HEK293 (cell line): ENCODE results near the gene B4GALT3.

Experiments
- CTCF ChIA-PET: fragments of 350-600 bp; formaldehyde crosslinking; extraction: SDS; loops from one replicate; lab custom pipeline; 2021; ENCODE audit warnings: antibody characterized with exemption; lab: Yijun Ruan, JAX
- POLR2A ChIA-PET: fragments of 300-600 bp; formaldehyde crosslinking; extraction: SDS; loops from one replicate; lab custom pipeline; 2020; ENCODE audit warnings: antibody characterized with exemption, inconsistent platforms; lab: Yijun Ruan, JAX
- H3K27ac ChIP-seq: fragments of 200-500 bp; sonication (Bioruptor generic); 2 replicates; pipeline ENCODE4 v1.5.1; 2014; ENCODE audit warnings: low read depth, low read length, control low read depth, inconsistent platforms; ENCODE audit errors: extremely low read depth
- H3K36me3 ChIP-seq, 2 experiments: fragments of 200-500 bp in 1 of 2; sonication (Bioruptor generic) in 1 of 2; 1 replicate in 1 of 2; 2 replicates in 1 of 2; pipeline ENCODE4 v1.5.1; 2014 to 2017; ENCODE audit warnings: inconsistent platforms in 2 of 2, low read length in 2 of 2; ENCODE audit not compliant: control insufficient read depth in 2 of 2, insufficient read depth in 1 of 2
- H3K4me1 ChIP-seq: fragments of 200-500 bp; sonication (Bioruptor generic); 2 replicates; pipeline ENCODE4 v1.5.1; 2014; ENCODE audit warnings: mild to moderate bottlenecking, low read length, inconsistent platforms; ENCODE audit not compliant: control insufficient read depth, insufficient read depth
- H3K4me3 ChIP-seq: 2 replicates; pipeline ENCODE4 v1.5.1; 2011; ENCODE audit warnings: low read depth, mild to moderate bottlenecking, control low read depth, low read length, moderate library complexity
- H3K9me3 ChIP-seq: fragments of 200-500 bp; sonication (Bioruptor generic); 2 replicates; pipeline ENCODE4 v1.5.1; 2014; ENCODE audit warnings: low read depth, low read length, inconsistent platforms; ENCODE audit not compliant: control insufficient read depth, insufficient read depth
- GLIS2 ChIP-seq: fragments of 450-650 bp; formaldehyde crosslinking; IDR thresholded peaks from 2 replicates; pipeline ENCODE4 v1.5.1; 2016; ENCODE audit warnings: missing biosample characterization, missing genetic modification characterization
- SALL2 ChIP-seq: fragments of 450-650 bp; formaldehyde crosslinking; IDR thresholded peaks from 2 replicates; pipeline ENCODE4 v1.5.0; 2017; ENCODE audit warnings: missing biosample characterization, mild to moderate bottlenecking, missing genetic modification characterization, borderline replicate concordance
- SP3 ChIP-seq: fragments of 450-650 bp; formaldehyde crosslinking; IDR thresholded peaks from 2 replicates; pipeline ENCODE4 v1.5.1; 2016; ENCODE audit warnings: missing biosample characterization, missing genetic modification characterization
- SP7 ChIP-seq: fragments of 450-650 bp; formaldehyde crosslinking; IDR thresholded peaks from 2 replicates; pipeline ENCODE4 v1.5.1; 2016; ENCODE audit warnings: missing biosample characterization, missing genetic modification characterization
- YY2 ChIP-seq: fragments of 450-650 bp; formaldehyde crosslinking; IDR thresholded peaks from 2 replicates; pipeline ENCODE4 v1.5.1; 2016; ENCODE audit warnings: missing biosample characterization, missing genetic modification characterization
- ZNF24 ChIP-seq: fragments of 450-650 bp; formaldehyde crosslinking; IDR thresholded peaks from 2 replicates; pipeline ENCODE4 v1.5.1; 2016; ENCODE audit warnings: missing biosample characterization, missing genetic modification characterization
- ZNF324 ChIP-seq: fragments of 450-650 bp; formaldehyde crosslinking; IDR thresholded peaks from 2 replicates; pipeline ENCODE4 v1.5.1; 2016; ENCODE audit warnings: missing biosample characterization, missing genetic modification characterization
- ZNF391 ChIP-seq: fragments of 450-650 bp; formaldehyde crosslinking; IDR thresholded peaks from 2 replicates; pipeline ENCODE4 v1.5.1; 2016; ENCODE audit warnings: low read depth, missing biosample characterization, missing genetic modification characterization, borderline replicate concordance
- ZNF394 ChIP-seq: fragments of 450-650 bp; formaldehyde crosslinking; IDR thresholded peaks from 2 replicates; pipeline ENCODE4 v1.5.1; 2016; ENCODE audit warnings: missing biosample characterization, missing genetic modification characterization, mild to moderate bottlenecking, moderate library complexity, borderline replicate concordance
- ZNF423 ChIP-seq: fragments of 450-650 bp; formaldehyde crosslinking; IDR thresholded peaks from 2 replicates; pipeline ENCODE4 v1.5.1; 2016; ENCODE audit warnings: missing biosample characterization, missing genetic modification characterization
- ZNF561 ChIP-seq: fragments of 450-650 bp; IDR thresholded peaks from 2 replicates; pipeline ENCODE4 v1.5.1; 2018; ENCODE audit warnings: missing biosample characterization, missing genetic modification characterization, borderline replicate concordance
- ZNF624 ChIP-seq: fragments of 450-650 bp; formaldehyde crosslinking; IDR thresholded peaks from 2 replicates; pipeline ENCODE4 v1.5.1; 2017; ENCODE audit warnings: missing biosample characterization, missing genetic modification characterization
- ZNF701 ChIP-seq: fragments of 450-650 bp; formaldehyde crosslinking; IDR thresholded peaks from 2 replicates; pipeline ENCODE4 v1.5.1; 2016; ENCODE audit warnings: missing biosample characterization, missing genetic modification characterization
- ZNF768 ChIP-seq: fragments of 450-650 bp; formaldehyde crosslinking; IDR thresholded peaks from 2 replicates; pipeline ENCODE4 v1.5.1; 2018; ENCODE audit warnings: missing biosample characterization, mild to moderate bottlenecking, missing genetic modification characterization
- ZNF843 ChIP-seq: fragments of 450-650 bp; formaldehyde crosslinking; IDR thresholded peaks from 2 replicates; pipeline ENCODE4 v1.5.1; 2016; ENCODE audit warnings: missing biosample characterization, missing genetic modification characterization
- ZSCAN30 ChIP-seq: fragments of 450-650 bp; IDR thresholded peaks from 2 replicates; pipeline ENCODE4 v1.5.1; 2018; ENCODE audit warnings: missing biosample characterization, mild to moderate bottlenecking, missing genetic modification characterization, moderate library complexity
- TF ChIP-seq, protein P1 (sequence below): fragments of 450-650 bp; formaldehyde crosslinking; IDR thresholded peaks from 2 replicates; pipeline ENCODE4 v1.5.1; 2016; ENCODE audit warnings: missing biosample characterization, missing genetic modification characterization
- TF ChIP-seq, protein P2 (sequence below): fragments of 450-650 bp; formaldehyde crosslinking; IDR thresholded peaks from 2 replicates; pipeline ENCODE4 v1.5.0; 2017; ENCODE audit warnings: missing biosample characterization, missing genetic modification characterization, borderline replicate concordance
- TF ChIP-seq, protein P3 (sequence below): fragments of 450-650 bp; formaldehyde crosslinking; optimal IDR thresholded peaks from 2 replicates; pipeline ENCODE3; 2016; ENCODE audit warnings: missing biosample characterization, mild to moderate bottlenecking, missing genetic modification characterization
- TF ChIP-seq, protein P4 (sequence below): fragments of 450-650 bp; formaldehyde crosslinking; conservative IDR thresholded peaks from 2 replicates; pipeline ENCODE4 v1.5.1; 2016; ENCODE audit warnings: low read depth, missing biosample characterization, missing genetic modification characterization
- TF ChIP-seq, protein P5 (sequence below): fragments of 450-650 bp; formaldehyde crosslinking; IDR thresholded peaks from 2 replicates; pipeline ENCODE4 v1.5.1; 2016; ENCODE audit warnings: missing biosample characterization, missing genetic modification characterization

B4GALT3 gene

DNA sequence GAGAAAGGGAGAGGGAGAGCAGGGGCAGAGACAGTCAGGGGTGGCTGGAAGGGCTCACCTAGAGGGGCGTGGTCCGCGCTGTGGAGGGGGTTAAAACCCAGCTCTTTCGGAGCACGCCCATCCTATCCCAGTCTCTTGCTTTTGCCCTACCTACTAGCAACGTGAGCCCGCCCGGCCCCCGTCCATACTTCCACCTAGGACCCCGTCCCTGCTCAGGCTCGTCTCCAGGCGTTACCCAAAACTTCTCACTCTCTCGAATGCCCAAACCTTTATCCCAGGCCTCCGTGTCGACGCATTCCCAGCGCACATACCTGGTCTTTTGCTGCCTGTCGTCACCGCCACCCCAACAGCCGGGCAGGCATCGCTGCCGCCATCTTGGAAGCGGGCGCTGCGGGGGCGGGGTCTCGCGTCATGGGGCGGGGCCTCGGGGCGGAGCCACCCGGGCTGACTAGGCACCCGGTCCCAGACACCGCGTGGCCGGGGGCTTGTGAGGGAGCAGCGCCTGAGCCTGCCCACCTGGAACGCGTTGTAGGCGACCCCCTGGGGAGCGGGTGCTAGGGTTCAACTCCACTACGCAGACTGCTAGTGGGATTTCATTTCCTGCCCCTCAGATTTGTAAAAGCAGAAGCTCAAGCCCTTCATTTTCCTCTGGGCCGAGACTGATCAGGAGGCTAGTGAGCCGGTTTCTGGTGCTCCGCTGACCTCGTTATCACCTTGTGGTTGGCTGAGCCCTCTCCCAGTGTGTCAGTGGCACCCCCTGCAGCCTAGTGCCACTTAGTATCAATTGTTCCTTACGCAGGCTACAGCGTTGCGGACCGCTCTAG, at the start of gene B4GALT3:
Gene B4GALT3 (minus strand): TSS at position 396 of the 824 bp plus-strand sequence. CDS start 1,447 bp downstream, outside the sequence.
- Histone ChIP-seq H3K36me3 (peaks cover 12 to 38% of the 10 kb centered on the region in 2 experiments; a peak in 2 of 3 replicates), H3K4me3 (peak within 1 kb of the TSS; percentile 88), H3K27ac (no peak within 1 kb of the TSS; the same call in 1 of the 2 replicates), H3K9me3 (no peaks in the 10 kb centered on the region), H3K4me1 (no peaks in the 10 kb centered on the region)
- POLR2A ChIA-PET: interaction anchor here (0.9 to 3.3 kb wide), 7 partner anchors 11 to 132 kb away, joined by 3 to 39 read pairs (median 5); partner anchors contain the start of genes NDUFS2, PPOX, TOMM40L and USF1
- CTCF ChIA-PET: interaction anchor here (0.7 to 2.9 kb wide), 6 partner anchors 10 to 204 kb away, joined by 3 to 23 read pairs (median 4); partner anchors contain the start of gene PPOX
- TF ChIP-seq ZNF701 (tag by site-specific recombination) (no peak), ZSCAN30 (tag by site-specific recombination) (peak; percentile 44; the same call in 1 of the 2 replicates), SP3 (tag by site-specific recombination) (peak; percentile 100), ZNF24 (tag by site-specific recombination) (peak; percentile 67), ZNF394 (peak; percentile 71), ZNF423 (peak; percentile 99), GLIS2 (tag by site-specific recombination) (peak; percentile 98), SP7 (tag by site-specific recombination) (peak; percentile 83), YY2 (tag by site-specific recombination) (peak; percentile 94), ZNF391 (tag by site-specific recombination) (peak; percentile 21; the same call in 1 of the 2 replicates), ZNF561 (tag by site-specific recombination) (peak; percentile 83; the same call in 1 of the 2 replicates), ZNF624 (no peak), SALL2 (tag by site-specific recombination) (no peak), ZNF768 (no peak), ZNF843 (peak; percentile 64; the same call in 1 of the 2 replicates), ZNF324 (peak; percentile 75; the same call in 1 of the 2 replicates)
- TF ChIP-seq, protein P1, sequence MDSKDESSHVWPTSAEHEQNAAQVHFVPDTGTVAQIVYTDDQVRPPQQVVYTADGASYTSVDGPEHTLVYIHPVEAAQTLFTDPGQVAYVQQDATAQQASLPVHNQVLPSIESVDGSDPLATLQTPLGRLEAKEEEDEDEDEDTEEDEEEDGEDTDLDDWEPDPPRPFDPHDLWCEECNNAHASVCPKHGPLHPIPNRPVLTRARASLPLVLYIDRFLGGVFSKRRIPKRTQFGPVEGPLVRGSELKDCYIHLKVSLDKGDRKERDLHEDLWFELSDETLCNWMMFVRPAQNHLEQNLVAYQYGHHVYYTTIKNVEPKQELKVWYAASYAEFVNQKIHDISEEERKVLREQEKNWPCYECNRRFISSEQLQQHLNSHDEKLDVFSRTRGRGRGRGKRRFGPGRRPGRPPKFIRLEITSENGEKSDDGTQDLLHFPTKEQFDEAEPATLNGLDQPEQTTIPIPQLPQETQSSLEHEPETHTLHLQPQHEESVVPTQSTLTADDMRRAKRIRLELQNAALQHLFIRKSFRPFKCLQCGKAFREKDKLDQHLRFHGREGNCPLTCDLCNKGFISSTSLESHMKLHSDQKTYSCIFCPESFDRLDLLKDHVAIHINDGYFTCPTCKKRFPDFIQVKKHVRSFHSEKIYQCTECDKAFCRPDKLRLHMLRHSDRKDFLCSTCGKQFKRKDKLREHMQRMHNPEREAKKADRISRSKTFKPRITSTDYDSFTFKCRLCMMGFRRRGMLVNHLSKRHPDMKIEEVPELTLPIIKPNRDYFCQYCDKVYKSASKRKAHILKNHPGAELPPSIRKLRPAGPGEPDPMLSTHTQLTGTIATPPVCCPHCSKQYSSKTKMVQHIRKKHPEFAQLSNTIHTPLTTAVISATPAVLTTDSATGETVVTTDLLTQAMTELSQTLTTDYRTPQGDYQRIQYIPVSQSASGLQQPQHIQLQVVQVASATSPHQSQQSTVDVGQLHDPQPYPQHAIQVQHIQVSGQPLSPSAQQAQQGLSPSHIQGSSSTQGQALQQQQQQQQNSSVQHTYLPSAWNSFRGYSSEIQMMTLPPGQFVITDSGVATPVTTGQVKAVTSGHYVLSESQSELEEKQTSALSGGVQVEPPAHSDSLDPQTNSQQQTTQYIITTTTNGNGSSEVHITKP (tag by site-specific recombination): peak; percentile 98
- TF ChIP-seq, protein P2, sequence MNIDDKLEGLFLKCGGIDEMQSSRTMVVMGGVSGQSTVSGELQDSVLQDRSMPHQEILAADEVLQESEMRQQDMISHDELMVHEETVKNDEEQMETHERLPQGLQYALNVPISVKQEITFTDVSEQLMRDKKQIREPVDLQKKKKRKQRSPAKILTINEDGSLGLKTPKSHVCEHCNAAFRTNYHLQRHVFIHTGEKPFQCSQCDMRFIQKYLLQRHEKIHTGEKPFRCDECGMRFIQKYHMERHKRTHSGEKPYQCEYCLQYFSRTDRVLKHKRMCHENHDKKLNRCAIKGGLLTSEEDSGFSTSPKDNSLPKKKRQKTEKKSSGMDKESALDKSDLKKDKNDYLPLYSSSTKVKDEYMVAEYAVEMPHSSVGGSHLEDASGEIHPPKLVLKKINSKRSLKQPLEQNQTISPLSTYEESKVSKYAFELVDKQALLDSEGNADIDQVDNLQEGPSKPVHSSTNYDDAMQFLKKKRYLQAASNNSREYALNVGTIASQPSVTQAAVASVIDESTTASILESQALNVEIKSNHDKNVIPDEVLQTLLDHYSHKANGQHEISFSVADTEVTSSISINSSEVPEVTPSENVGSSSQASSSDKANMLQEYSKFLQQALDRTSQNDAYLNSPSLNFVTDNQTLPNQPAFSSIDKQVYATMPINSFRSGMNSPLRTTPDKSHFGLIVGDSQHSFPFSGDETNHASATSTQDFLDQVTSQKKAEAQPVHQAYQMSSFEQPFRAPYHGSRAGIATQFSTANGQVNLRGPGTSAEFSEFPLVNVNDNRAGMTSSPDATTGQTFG: no peak
- TF ChIP-seq, protein P3, sequence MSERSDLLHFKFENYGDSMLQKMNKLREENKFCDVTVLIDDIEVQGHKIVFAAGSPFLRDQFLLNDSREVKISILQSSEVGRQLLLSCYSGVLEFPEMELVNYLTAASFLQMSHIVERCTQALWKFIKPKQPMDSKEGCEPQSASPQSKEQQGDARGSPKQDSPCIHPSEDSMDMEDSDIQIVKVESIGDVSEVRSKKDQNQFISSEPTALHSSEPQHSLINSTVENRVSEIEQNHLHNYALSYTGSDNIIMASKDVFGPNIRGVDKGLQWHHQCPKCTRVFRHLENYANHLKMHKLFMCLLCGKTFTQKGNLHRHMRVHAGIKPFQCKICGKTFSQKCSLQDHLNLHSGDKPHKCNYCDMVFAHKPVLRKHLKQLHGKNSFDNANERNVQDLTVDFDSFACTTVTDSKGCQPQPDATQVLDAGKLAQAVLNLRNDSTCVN: peak; percentile 57
- TF ChIP-seq, protein P4, sequence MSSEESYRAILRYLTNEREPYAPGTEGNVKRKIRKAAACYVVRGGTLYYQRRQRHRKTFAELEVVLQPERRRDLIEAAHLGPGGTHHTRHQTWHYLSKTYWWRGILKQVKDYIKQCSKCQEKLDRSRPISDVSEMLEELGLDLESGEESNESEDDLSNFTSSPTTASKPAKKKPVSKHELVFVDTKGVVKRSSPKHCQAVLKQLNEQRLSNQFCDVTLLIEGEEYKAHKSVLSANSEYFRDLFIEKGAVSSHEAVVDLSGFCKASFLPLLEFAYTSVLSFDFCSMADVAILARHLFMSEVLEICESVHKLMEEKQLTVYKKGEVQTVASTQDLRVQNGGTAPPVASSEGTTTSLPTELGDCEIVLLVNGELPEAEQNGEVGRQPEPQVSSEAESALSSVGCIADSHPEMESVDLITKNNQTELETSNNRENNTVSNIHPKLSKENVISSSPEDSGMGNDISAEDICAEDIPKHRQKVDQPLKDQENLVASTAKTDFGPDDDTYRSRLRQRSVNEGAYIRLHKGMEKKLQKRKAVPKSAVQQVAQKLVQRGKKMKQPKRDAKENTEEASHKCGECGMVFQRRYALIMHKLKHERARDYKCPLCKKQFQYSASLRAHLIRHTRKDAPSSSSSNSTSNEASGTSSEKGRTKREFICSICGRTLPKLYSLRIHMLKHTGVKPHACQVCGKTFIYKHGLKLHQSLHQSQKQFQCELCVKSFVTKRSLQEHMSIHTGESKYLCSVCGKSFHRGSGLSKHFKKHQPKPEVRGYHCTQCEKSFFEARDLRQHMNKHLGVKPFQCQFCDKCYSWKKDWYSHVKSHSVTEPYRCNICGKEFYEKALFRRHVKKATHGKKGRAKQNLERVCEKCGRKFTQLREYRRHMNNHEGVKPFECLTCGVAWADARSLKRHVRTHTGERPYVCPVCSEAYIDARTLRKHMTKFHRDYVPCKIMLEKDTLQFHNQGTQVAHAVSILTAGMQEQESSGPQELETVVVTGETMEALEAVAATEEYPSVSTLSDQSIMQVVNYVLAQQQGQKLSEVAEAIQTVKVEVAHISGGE (tag by site-specific recombination): peak; percentile 29
- TF ChIP-seq, protein P5, sequence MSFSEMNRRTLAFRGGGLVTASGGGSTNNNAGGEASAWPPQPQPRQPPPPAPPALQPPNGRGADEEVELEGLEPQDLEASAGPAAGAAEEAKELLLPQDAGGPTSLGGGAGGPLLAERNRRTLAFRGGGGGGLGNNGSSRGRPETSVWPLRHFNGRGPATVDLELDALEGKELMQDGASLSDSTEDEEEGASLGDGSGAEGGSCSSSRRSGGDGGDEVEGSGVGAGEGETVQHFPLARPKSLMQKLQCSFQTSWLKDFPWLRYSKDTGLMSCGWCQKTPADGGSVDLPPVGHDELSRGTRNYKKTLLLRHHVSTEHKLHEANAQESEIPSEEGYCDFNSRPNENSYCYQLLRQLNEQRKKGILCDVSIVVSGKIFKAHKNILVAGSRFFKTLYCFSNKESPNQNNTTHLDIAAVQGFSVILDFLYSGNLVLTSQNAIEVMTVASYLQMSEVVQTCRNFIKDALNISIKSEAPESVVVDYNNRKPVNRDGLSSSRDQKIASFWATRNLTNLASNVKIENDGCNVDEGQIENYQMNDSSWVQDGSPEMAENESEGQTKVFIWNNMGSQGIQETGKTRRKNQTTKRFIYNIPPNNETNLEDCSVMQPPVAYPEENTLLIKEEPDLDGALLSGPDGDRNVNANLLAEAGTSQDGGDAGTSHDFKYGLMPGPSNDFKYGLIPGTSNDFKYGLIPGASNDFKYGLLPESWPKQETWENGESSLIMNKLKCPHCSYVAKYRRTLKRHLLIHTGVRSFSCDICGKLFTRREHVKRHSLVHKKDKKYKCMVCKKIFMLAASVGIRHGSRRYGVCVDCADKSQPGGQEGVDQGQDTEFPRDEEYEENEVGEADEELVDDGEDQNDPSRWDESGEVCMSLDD: no peak; the same call in 1 of the 2 replicates
